Mucosa of stomach (tissue), 1 donor: ENCODE measurements around the gene RAE1.

Experiments
- H3K27me3 ChIP-seq: one replicate; pipeline ENCODE4 v1.7.0; 2013; ENCODE audit warnings: mild to moderate bottlenecking, low read length; ENCODE audit not compliant: control insufficient read depth, insufficient read depth
- H3K36me3 ChIP-seq: one replicate; pipeline ENCODE4 v1.7.0; 2013; ENCODE audit warnings: low read length; ENCODE audit not compliant: control insufficient read depth, insufficient read depth
- H3K4me1 ChIP-seq: one replicate; pipeline ENCODE4 v1.7.0; 2013; ENCODE audit warnings: mild to moderate bottlenecking, low read length; ENCODE audit not compliant: control insufficient read depth, insufficient read depth
- H3K4me3 ChIP-seq: one replicate; pipeline ENCODE4 v1.7.0; 2013; ENCODE audit warnings: low read length
- H3K9ac ChIP-seq: one replicate; pipeline ENCODE4 v1.7.0; 2013; ENCODE audit warnings: mild to moderate bottlenecking, low read length, moderate library complexity
- H3K9me3 ChIP-seq: one replicate; pipeline ENCODE4 v1.7.0; 2013; ENCODE audit warnings: mild to moderate bottlenecking, low read length, moderate library complexity; ENCODE audit not compliant: control insufficient read depth
- donor health status: Pancreatic carcinoma.

Gene RAE1

GRCh38 chr20:57387945-57388371 is 36.9 kb downstream of the RAE1 start:
- no peaks in the 10 kb centered on the region for H3K36me3 ChIP-seq
- H3K27me3 ChIP-seq, result no peaks in the 10 kb centered on the region
- peaks cover 22% of the 10 kb centered on the region for H3K4me1 ChIP-seq
- no peaks in the 10 kb centered on the region for H3K9me3 ChIP-seq
- H3K4me3 ChIP-seq, result no peak overlapping the region
- no peak overlapping the region for H3K9ac ChIP-seq

- peaks cover 34% of the 10 kb centered on the region for H3K4me1 ChIP-seq
Observed at GRCh38 chr20:57388953-57389694, 38.1 kb downstream of the RAE1 start.

GRCh38 chr20:57389695-57390603 is 38.9 kb downstream of the RAE1 start:
- no peaks in the 10 kb centered on the region for H3K27me3 ChIP-seq
- H3K9ac ChIP-seq, result peak overlapping the region; percentile 66
- no peaks in the 10 kb centered on the region for H3K36me3 ChIP-seq
- H3K4me3 ChIP-seq, result no peak overlapping the region
- no peaks in the 10 kb centered on the region for H3K9me3 ChIP-seq
- H3K4me1 ChIP-seq, result peaks cover 42% of the 10 kb centered on the region

More at GRCh38 chr20:57388953-57389694, 38.1 kb downstream of the RAE1 start:
- H3K36me3 ChIP-seq, result no peaks in the 10 kb centered on the region
- H3K4me3 ChIP-seq, result no peak overlapping the region
- peak overlapping the region; percentile 66 for H3K9ac ChIP-seq
- no peaks in the 10 kb centered on the region for H3K9me3 ChIP-seq
- H3K27me3 ChIP-seq, result no peaks in the 10 kb centered on the region

- no peaks in the 10 kb centered on the region for H3K27me3 ChIP-seq
- no peaks in the 10 kb centered on the region for H3K9me3 ChIP-seq
- peak within 1 kb of the TSS; percentile 66 for H3K9ac ChIP-seq
- peak within 1 kb of the TSS; percentile 50 for H3K4me3 ChIP-seq
- H3K4me1 ChIP-seq, result peaks cover 49% of the 10 kb centered on the region
- no peaks in the 10 kb centered on the region for H3K36me3 ChIP-seq
Observed at GRCh38 chr20:57390604-57391438, 39.8 kb downstream of the RAE1 start, which contains the start of gene RBM38. Gene RBM38 (plus strand): TSS chr20:57391396. CDS start chr20:57391582, 186 bp downstream.

GRCh38 chr20:57391439-57392301 is 40.6 kb downstream of the RAE1 start:
- Histone ChIP-seq H3K4me3 (peak overlapping the region; percentile 50), H3K4me1 (peaks cover 49% of the 10 kb centered on the region), H3K27me3 (no peaks in the 10 kb centered on the region), H3K9ac (peak overlapping the region; percentile 66), H3K36me3 (peaks cover 2% of the 10 kb centered on the region), H3K9me3 (no peaks in the 10 kb centered on the region)

- no peaks in the 10 kb centered on the region for H3K27me3 ChIP-seq
- peak overlapping the region; percentile 66 for H3K9ac ChIP-seq
- H3K4me1 ChIP-seq, result peaks cover 49% of the 10 kb centered on the region
- H3K4me3 ChIP-seq, result peak overlapping the region; percentile 50
- H3K9me3 ChIP-seq, result no peaks in the 10 kb centered on the region
- peaks cover 10% of the 10 kb centered on the region for H3K36me3 ChIP-seq
Observed at GRCh38 chr20:57392512-57393271, 41.6 kb downstream of the RAE1 start.

- Histone ChIP-seq H3K9ac (no peak overlapping the region), H3K9me3 (no peaks in the 10 kb centered on the region)
Observed at GRCh38 chr20:57393321-57394120, 42.5 kb downstream of the RAE1 start.

GRCh38 chr20:57394121-57395082 is 43.3 kb downstream of the RAE1 start:
- Histone ChIP-seq H3K4me1 (peaks cover 63% of the 10 kb centered on the region), H3K9me3 (no peaks in the 10 kb centered on the region), H3K9ac (peak overlapping the region; percentile 22)

More at GRCh38 chr20:57393321-57394120, 42.5 kb downstream of the RAE1 start:
- Histone ChIP-seq H3K4me3 (no peak overlapping the region), H3K27me3 (no peaks in the 10 kb centered on the region), H3K4me1 (peaks cover 55% of the 10 kb centered on the region), H3K36me3 (peaks cover 10% of the 10 kb centered on the region)

More at GRCh38 chr20:57394121-57395082, 43.3 kb downstream of the RAE1 start:
- Histone ChIP-seq H3K4me3 (no peak overlapping the region), H3K27me3 (no peaks in the 10 kb centered on the region), H3K36me3 (peaks cover 10% of the 10 kb centered on the region)
